GM12878 (cell line): ENCODE results near the gene ATAD3A. TPM values are rescaled to one million over a fixed set of nuclear protein-coding genes. Genes with fewer than 3 reads are reported as not detected.

Experiments used
- ATAC-seq: fragments of 200-7000 bp; cut with Tn5 transposase; 3 replicates; pipeline ENCODE4 v1.9.1; 2020; ENCODE audit warnings: mild to moderate bottlenecking, moderate library complexity
- BruUV-seq: library from RNA; stranded (reverse); fragments of 400-500 nt; replicated peaks from 2 replicates; lab custom pipeline; 2021; lab: Mats Ljungman, UMichigan
- CTCF ChIA-PET: fragments of 300-600 bp; sonication (Branson Sonifier 250); formaldehyde crosslinking; extraction: SDS; loops from one replicate; lab custom pipeline; 2021; ENCODE audit warnings: inconsistent platforms; lab: Yijun Ruan, JAX
- POLR2A ChIA-PET: fragments of 350-600 bp; formaldehyde crosslinking; extraction: SDS; loops from one replicate; lab custom pipeline; 2021; ENCODE audit warnings: inconsistent platforms; lab: Charles Lee
- RAD21 ChIA-PET: fragments of 300-600 bp; sonication (Branson Sonifier 250); formaldehyde crosslinking; loops from one replicate; lab custom pipeline; 2023; ENCODE audit warnings: antibody characterized with exemption; ENCODE audit not compliant: unreplicated experiment; lab: Charles Lee
- SMC1A ChIA-PET: fragments of 300-600 bp; sonication (Branson Sonifier 250); formaldehyde crosslinking; loops from one replicate; lab custom pipeline; 2023; ENCODE audit not compliant: unreplicated experiment, uncharacterized antibody; lab: Charles Lee
- DNase-seq: peaks from one replicate; pipeline ENCODE4 v3.0.0-alpha.2; 2011; ENCODE audit warnings: low read depth, low spot score
- FAIRE-seq: peaks from 3 replicates; lab custom pipeline; 2011; peaks lifted over from hg19 to GRCh38; lab: Jason Lieb, UNC
- H2AFZ ChIP-seq: 2 replicates; pipeline ENCODE4 v1.6.0; 2011; ENCODE audit warnings: low read depth, low read length, control low read depth; ENCODE audit not compliant: control insufficient read depth
- H3K27ac ChIP-seq: 2 replicates; pipeline ENCODE4 v1.5.1; 2011; ENCODE audit warnings: control low read depth; ENCODE audit not compliant: control insufficient read depth, insufficient read depth
- H3K27me3 ChIP-seq, 2 experiments: replicated peaks in 1 of 2; 2 replicates each; pipeline versions ENCODE4 v1.6.0 to v1.6.1; 2011; ENCODE audit warnings: low read length in 1 of 2; ENCODE audit not compliant: control insufficient read depth in 2 of 2, insufficient read depth in 2 of 2
- H3K36me3 ChIP-seq, 2 experiments: 2 replicates each; pipeline ENCODE4 v1.5.1; 2011; ENCODE audit warnings: low read length in 1 of 2; ENCODE audit not compliant: control insufficient read depth in 2 of 2, insufficient read depth in 2 of 2
- H3K4me1 ChIP-seq: 2 replicates; pipeline ENCODE4 v1.6.1; 2011; ENCODE audit warnings: mild to moderate bottlenecking, low read length, moderate library complexity, mixed read lengths; ENCODE audit not compliant: control insufficient read depth, insufficient read depth
- H3K4me2 ChIP-seq: 2 replicates; pipeline ENCODE4 v1.6.0; 2011; ENCODE audit warnings: control low read depth; ENCODE audit not compliant: control insufficient read depth, insufficient read depth
- H3K4me3 ChIP-seq: fragments of 200-600 bp; sonication (generic); 2 replicates; pipeline ENCODE4 v1.5.1; 2016
- H3K79me2 ChIP-seq: 2 replicates; pipeline ENCODE4 v1.6.0; 2011; ENCODE audit warnings: low read length; ENCODE audit not compliant: control insufficient read depth, insufficient read depth
- H3K9ac ChIP-seq: 2 replicates; pipeline ENCODE4 v1.8.0; 2011; ENCODE audit warnings: low read length, control low read depth, mixed read lengths; ENCODE audit not compliant: control insufficient read depth, insufficient read depth
- H3K9me3 ChIP-seq: replicated peaks from 3 replicates; pipeline ENCODE4 v1.5.1; 2011; ENCODE audit warnings: mild to moderate bottlenecking, low read length; ENCODE audit not compliant: control insufficient read depth, insufficient read depth
- H4K20me1 ChIP-seq: 2 replicates; pipeline ENCODE4 v1.6.0; 2011; ENCODE audit not compliant: control insufficient read depth, insufficient read depth
- BHLHE40 ChIP-seq, 2 experiments: fragments of 450-650 bp in 1 of 2; IDR thresholded peaks; 2 replicates each; pipeline ENCODE4 v1.6.1; 2011 to 2017; ENCODE audit warnings: low read depth in 2 of 2, borderline replicate concordance in 1 of 2, improper control_type of control experiment in 1 of 2, low read length in 1 of 2, mild to moderate bottlenecking in 1 of 2
- CBX3 ChIP-seq: fragments of 200-600 bp; sonication (generic); IDR thresholded peaks from 2 replicates; pipeline ENCODE4 v1.6.1; 2016; ENCODE audit warnings: low read depth, borderline replicate concordance
- CEBPZ ChIP-seq: fragments of 150-350 bp; IDR thresholded peaks from 2 replicates; pipeline ENCODE4 v1.6.1; 2016; ENCODE audit warnings: low read depth, low read length
- EZH2 ChIP-seq: IDR thresholded peaks from 2 replicates; pipeline ENCODE4 v1.6.1; 2012; ENCODE audit warnings: low read depth, mild to moderate bottlenecking, control low read depth, inconsistent platforms, low read length, borderline replicate concordance; ENCODE audit not compliant: control insufficient read depth
- JUND ChIP-seq: IDR thresholded peaks from 2 replicates; pipeline ENCODE4 v1.6.1; 2012; ENCODE audit warnings: low read depth, mild to moderate bottlenecking, low read length, improper control_type of control experiment, moderate library complexity
- KDM1A ChIP-seq: fragments of 200-600 bp; sonication (generic); IDR thresholded peaks from 2 replicates; pipeline ENCODE4 v1.6.1; 2016; ENCODE audit warnings: borderline replicate concordance
- MAX ChIP-seq: IDR thresholded peaks from 2 replicates; pipeline ENCODE4 v1.6.1; 2012; ENCODE audit warnings: low read depth, low read length, improper control_type of control experiment
- PAX5 ChIP-seq: IDR thresholded peaks from 2 replicates; pipeline ENCODE4 v1.6.1; 2011; ENCODE audit warnings: low read depth, low read length, borderline replicate concordance
- PML ChIP-seq: IDR thresholded peaks from 2 replicates; pipeline ENCODE4 v1.6.1; 2012; ENCODE audit warnings: low read length, inconsistent platforms
- POU2F2 ChIP-seq: IDR thresholded peaks from 3 replicates; pipeline ENCODE4 v1.6.1; 2011; ENCODE audit warnings: low read depth, mild to moderate bottlenecking, low read length, borderline replicate concordance
- RB1 ChIP-seq: fragments of 450-650 bp; formaldehyde crosslinking; IDR thresholded peaks from 2 replicates; pipeline ENCODE4 v1.6.1; 2017; ENCODE audit warnings: mild to moderate bottlenecking, borderline replicate concordance
- SMARCA5 ChIP-seq: fragments of 450-650 bp; IDR thresholded peaks from 2 replicates; pipeline ENCODE4 v1.6.1; 2017; ENCODE audit warnings: mild to moderate bottlenecking
- ZBED1 ChIP-seq: IDR thresholded peaks from 2 replicates; pipeline ENCODE4 v1.6.1; 2016; ENCODE audit warnings: borderline replicate concordance
- ZNF274 ChIP-seq: IDR thresholded peaks from one replicate; pipeline ENCODE4 v1.8.0; 2011; ENCODE audit not compliant: insufficient read length, insufficient read depth
- WGBS: methylation state at CpG from one replicate; pipeline ENCODE4 v1.1.6; 2016; ENCODE audit warnings: low lambda C conversion rate; ENCODE audit not compliant: insufficient replicate concordance, insufficient coverage; ENCODE audit errors: missing lambda C conversion rate; 5-methylcytosine and 5-hydroxymethylcytosine counted together
- in situ Hi-C: fragments of 300-500 bp; cut with MboI; formaldehyde crosslinking; loops from 9 replicates; pipeline ENCODE4 v1.14.3; 2018; ENCODE audit warnings: mixed read lengths
- intact Hi-C: fragments of 100-400 bp; cut with micrococcal nuclease; formaldehyde crosslinking; loops from one replicate; pipeline ENCODE4 v1.14.2; 2022; ENCODE audit not compliant: unreplicated experiment
- polyA plus RNA-seq, 11 experiments: library from polyadenylated mRNA; depleted of rRNA in 4 of 11; unstranded in 6 of 11; stranded (reverse) in 5 of 11; fragments of >200 nt; fragmentation: Nextera tagmentation in 4 of 11; fragmentation: Illumina TruSeq in 1 of 11; extraction: Ambion mirVana in 4 of 11; extraction: Trizol in 1 of 11; gene quantifications; 1 replicate in 1 of 11; 2 replicates in 10 of 11; pipeline versions ENCODE4 v1.2.1 to v1.2.3, GENCODE V29; 2011 to 2016; ENCODE audit warnings: inconsistent platforms in 2 of 11, missing spikeins in 2 of 11, low read depth in 1 of 11
- total RNA-seq, 4 experiments: library from RNA; depleted of rRNA in 3 of 4; stranded (reverse); fragments of >200 nt in 3 of 4; fragmentation: Illumina TruSeq in 1 of 4; extraction: Trizol in 1 of 4; gene quantifications; 2 replicates each; pipeline versions ENCODE4 v1.2.1 to v1.2.3, GENCODE V29; 2013 to 2021

The ATAD3A gene
- total and polyA plus RNA-seq, 10 of the 15 experiments (the other 5 are each of a cell fraction or from before 2014, with no cell fraction given): 0.05 to 93.5 (median 38.9) TPM

GRCh38 chr1:1536938-1537546 lies 25.1 kb downstream of the ATAD3A start:
- DNase-seq (no peak), FAIRE-seq (no peak), ATAC-seq (no peak)
- no TSS peak for BruUV-seq
- Histone ChIP-seq H3K4me2 (no peak overlapping the region), H2AFZ (no peak overlapping the region), H4K20me1 (no peaks in the 10 kb centered on the region), H3K79me2 (no peaks in the 10 kb centered on the region), H3K4me1 (no peaks in the 10 kb centered on the region), H3K36me3 (no peaks in the 10 kb centered on the region; a peak in 2 of 4 replicates), H3K27me3 (no peaks in the 10 kb centered on the region), H3K4me3 (no peak overlapping the region), H3K9me3 (no peaks in the 10 kb centered on the region), H3K27ac (no peak overlapping the region), H3K9ac (no peak overlapping the region)
- 55% methylated on average over 15 of the region's 15 CpGs for WGBS
- CTCF ChIA-PET: no interaction called here
- intact Hi-C loops (no loop called here), in situ Hi-C loops (no loop called here)
- RAD21 ChIA-PET: no interaction called here
- SMC1A ChIA-PET: no interaction called here
- POLR2A ChIA-PET: no interaction called here
- TF ChIP-seq KDM1A: no peak
- TF ChIP-seq CBX3: no peak
- no peak for TF ChIP-seq MAX
- no peak for TF ChIP-seq PML
- no peak for TF ChIP-seq BHLHE40 (IDR thresholded peaks at IDR 0.05; ENCODE audit: borderline replicate concordance in 1 of 2, low read depth in 2 of 2, low read length in 1 of 2)
- no peak for TF ChIP-seq ZBED1
- no peak for TF ChIP-seq JUND
- no peak for TF ChIP-seq EZH2
- no peak for TF ChIP-seq POU2F2
- TF ChIP-seq CEBPZ: no peak
- no peak for TF ChIP-seq RB1
- no peak for TF ChIP-seq ZNF274
- no peak for TF ChIP-seq SMARCA5
- TF ChIP-seq PAX5: no peak
